ENCODE measurements around the gene VAV3.

DNA sequence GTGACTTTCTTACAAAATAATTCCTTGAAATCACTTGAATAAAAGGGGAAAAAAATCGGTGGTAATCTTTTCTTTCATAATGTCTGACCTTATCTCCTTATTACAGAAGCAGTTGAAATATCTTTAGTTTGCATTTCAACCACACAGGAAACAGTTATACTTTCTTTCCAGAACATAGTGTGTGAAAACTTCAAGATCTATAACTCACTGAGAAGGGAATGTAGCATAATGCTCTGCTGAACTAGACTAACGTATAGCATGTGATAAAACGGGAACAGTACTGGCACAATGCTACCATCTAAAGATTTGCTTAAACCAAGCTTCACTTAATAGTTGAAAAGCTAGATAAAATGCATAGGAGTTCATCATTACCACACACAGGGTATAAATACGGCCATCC, 45.0 kb downstream of the VAV3 start:
- TF ChIP-seq, protein P1, sequence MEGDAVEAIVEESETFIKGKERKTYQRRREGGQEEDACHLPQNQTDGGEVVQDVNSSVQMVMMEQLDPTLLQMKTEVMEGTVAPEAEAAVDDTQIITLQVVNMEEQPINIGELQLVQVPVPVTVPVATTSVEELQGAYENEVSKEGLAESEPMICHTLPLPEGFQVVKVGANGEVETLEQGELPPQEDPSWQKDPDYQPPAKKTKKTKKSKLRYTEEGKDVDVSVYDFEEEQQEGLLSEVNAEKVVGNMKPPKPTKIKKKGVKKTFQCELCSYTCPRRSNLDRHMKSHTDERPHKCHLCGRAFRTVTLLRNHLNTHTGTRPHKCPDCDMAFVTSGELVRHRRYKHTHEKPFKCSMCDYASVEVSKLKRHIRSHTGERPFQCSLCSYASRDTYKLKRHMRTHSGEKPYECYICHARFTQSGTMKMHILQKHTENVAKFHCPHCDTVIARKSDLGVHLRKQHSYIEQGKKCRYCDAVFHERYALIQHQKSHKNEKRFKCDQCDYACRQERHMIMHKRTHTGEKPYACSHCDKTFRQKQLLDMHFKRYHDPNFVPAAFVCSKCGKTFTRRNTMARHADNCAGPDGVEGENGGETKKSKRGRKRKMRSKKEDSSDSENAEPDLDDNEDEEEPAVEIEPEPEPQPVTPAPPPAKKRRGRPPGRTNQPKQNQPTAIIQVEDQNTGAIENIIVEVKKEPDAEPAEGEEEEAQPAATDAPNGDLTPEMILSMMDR (IDR thresholded peaks at IDR 0.05), result no peak
- TF ChIP-seq POLR2A (IDR thresholded peaks at IDR 0.05), result no peak
